HepG2 (cell line): Measurements from ENCODE around the gene NOVA2. TPM values are rescaled to one million over a fixed set of nuclear protein-coding genes. Genes with fewer than 3 reads are reported as not detected.
A peak's percentile ranks its signal among the peaks of the same experiment; 100 is the strongest.

Experiments
- ADNP ChIP-seq: sonication (generic); formaldehyde crosslinking; IDR thresholded peaks from 2 replicates; pipeline ENCODE4 v1.4.0; 2020; ENCODE audit warnings: missing genetic modification reagents
- BORCS8-MEF2B ChIP-seq: sonication (generic); formaldehyde crosslinking; IDR thresholded peaks from 2 replicates; pipeline ENCODE4 v1.8.0; 2022; ENCODE audit warnings: mild to moderate bottlenecking, missing genetic modification reagents
- DNMT1 ChIP-seq: sonication (generic); formaldehyde crosslinking; IDR thresholded peaks from 2 replicates; pipeline ENCODE4 v1.5.1; 2020; ENCODE audit warnings: mild to moderate bottlenecking, missing genetic modification reagents
- GABPB1 ChIP-seq: IDR thresholded peaks from 2 replicates; pipeline ENCODE4 v1.6.1; 2016; ENCODE audit warnings: mild to moderate bottlenecking, missing genetic modification reagents, moderate library complexity, missing compliant biosample characterization
- GATA4 ChIP-seq: sonication (generic); IDR thresholded peaks from 2 replicates; pipeline ENCODE4 v1.6.1; 2016; ENCODE audit warnings: antibody characterized with exemption, low read depth, borderline replicate concordance
- HNRNPUL1 ChIP-seq: fragments of 200-400 bp; formaldehyde crosslinking; IDR thresholded peaks from 2 replicates; pipeline ENCODE4 v1.6.1; 2017; ENCODE audit warnings: low read depth, mild to moderate bottlenecking, low read length, moderate library complexity
- KDM4B ChIP-seq: sonication (generic); formaldehyde crosslinking; IDR thresholded peaks from 2 replicates; pipeline ENCODE4 v1.4.0; 2020; ENCODE audit warnings: missing genetic modification reagents
- KDM5A ChIP-seq: fragments of 200-600 bp; sonication (generic); IDR thresholded peaks from 2 replicates; pipeline ENCODE4 v1.7.0; 2018; ENCODE audit warnings: antibody characterized with exemption, mild to moderate bottlenecking, low read length, borderline replicate concordance
- MNT ChIP-seq: fragments of 450-650 bp; IDR thresholded peaks from 2 replicates; pipeline ENCODE4 v1.6.1; 2016
- MXD4 ChIP-seq: IDR thresholded peaks from 2 replicates; pipeline ENCODE4 v1.6.1; 2016; ENCODE audit warnings: mild to moderate bottlenecking, missing biosample characterization, missing genetic modification reagents
- NPAS2 ChIP-seq: sonication (generic); formaldehyde crosslinking; IDR thresholded peaks from 2 replicates; pipeline ENCODE4 v1.8.0; 2022; ENCODE audit warnings: mild to moderate bottlenecking, missing genetic modification reagents, borderline replicate concordance
- NR2F2 ChIP-seq: IDR thresholded peaks from 2 replicates; pipeline ENCODE4 v1.6.1; 2012; ENCODE audit warnings: low read depth, inconsistent platforms, borderline replicate concordance
- RORA ChIP-seq: sonication (generic); formaldehyde crosslinking; IDR thresholded peaks from 2 replicates; pipeline ENCODE4 v1.5.0; 2020; ENCODE audit warnings: mild to moderate bottlenecking, missing genetic modification reagents, moderate library complexity
- STAT5B ChIP-seq: sonication (generic); formaldehyde crosslinking; IDR thresholded peaks from 2 replicates; pipeline ENCODE4 v1.4.0; 2020; ENCODE audit warnings: missing genetic modification reagents
- U2AF1 ChIP-seq: fragments of 200-400 bp; formaldehyde crosslinking; optimal IDR thresholded peaks from 2 replicates; pipeline ENCODE3; 2017; ENCODE audit warnings: mild to moderate bottlenecking, low read depth, low read length
- USF2 ChIP-seq, 2 experiments: sonication (generic) in 1 of 2; formaldehyde crosslinking in 1 of 2; IDR thresholded peaks; 2 replicates each; pipeline versions ENCODE4 v1.5.1 to v1.6.1; 2011 to 2020; ENCODE audit warnings: borderline replicate concordance in 1 of 2, low read depth in 1 of 2, low read length in 1 of 2, mild to moderate bottlenecking in 1 of 2, missing genetic modification reagents in 1 of 2, moderate library complexity in 1 of 2
- YY1 ChIP-seq: IDR thresholded peaks from 2 replicates; pipeline ENCODE4 v1.6.1; 2011; ENCODE audit warnings: low read length, low read depth, moderate library complexity, mild to moderate bottlenecking; ENCODE audit not compliant: insufficient read depth, insufficient replicate concordance
- ZFP62 ChIP-seq: sonication (generic); formaldehyde crosslinking; IDR thresholded peaks from 2 replicates; pipeline ENCODE4 v1.4.0; 2020; ENCODE audit warnings: missing genetic modification reagents
- ZNF230 ChIP-seq: sonication (generic); formaldehyde crosslinking; IDR thresholded peaks from 2 replicates; pipeline ENCODE4 v1.4.0; 2020; ENCODE audit warnings: mild to moderate bottlenecking, missing genetic modification reagents
- ZNF235 ChIP-seq: sonication (generic); formaldehyde crosslinking; IDR thresholded peaks from 2 replicates; pipeline ENCODE4 v1.8.1; 2023; ENCODE audit warnings: mild to moderate bottlenecking, missing genetic modification reagents, borderline replicate concordance
- ZNF253 ChIP-seq: sonication (generic); formaldehyde crosslinking; IDR thresholded peaks from 2 replicates; pipeline ENCODE4 v1.8.0; 2022; ENCODE audit warnings: mild to moderate bottlenecking, missing genetic modification reagents, borderline replicate concordance
- ZNF382 ChIP-seq: sonication (generic); formaldehyde crosslinking; IDR thresholded peaks from 2 replicates; pipeline ENCODE4 v1.5.0; 2020; ENCODE audit warnings: missing genetic modification reagents, mild to moderate bottlenecking, borderline replicate concordance
- ZNF607 ChIP-seq: sonication (generic); formaldehyde crosslinking; IDR thresholded peaks from 2 replicates; pipeline ENCODE4 v1.5.1; 2020; ENCODE audit warnings: missing genetic modification reagents, mild to moderate bottlenecking, borderline replicate concordance
- ZNF790 ChIP-seq: sonication (generic); formaldehyde crosslinking; IDR thresholded peaks from 2 replicates; pipeline ENCODE4 v1.8.0; 2022; ENCODE audit warnings: missing genetic modification reagents, mild to moderate bottlenecking, borderline replicate concordance
- polyA plus RNA-seq, 8 experiments: library from polyadenylated mRNA; depleted of rRNA in 3 of 8; stranded (reverse) in 7 of 8; unstranded in 1 of 8; fragments of >200 nt; fragmentation: Illumina TruSeq in 4 of 8; extraction: Trizol in 4 of 8; gene quantifications; 2 replicates each; pipeline versions ENCODE4 v1.2.1 to v1.2.3, GENCODE V29; 2011 to 2016; ENCODE audit warnings: low read depth in 4 of 8, missing spikeins in 1 of 8, mixed read lengths in 1 of 8; ENCODE audit not compliant: insufficient read depth in 1 of 8
- total RNA-seq, 5 experiments: library from RNA; depleted of rRNA; stranded (reverse); fragments of >200 nt; fragmentation: Illumina TruSeq; extraction: Trizol; gene quantifications; 2 replicates each; pipeline ENCODE4 v1.2.3, GENCODE V29; 2016; ENCODE audit warnings: low read depth in 1 of 5
- TF ChIP-seq, protein P1 (sequence below): sonication (generic); formaldehyde crosslinking; IDR thresholded peaks from 2 replicates; pipeline ENCODE4 v1.8.1; 2023; ENCODE audit warnings: missing genetic modification reagents, mild to moderate bottlenecking, borderline replicate concordance
- TF ChIP-seq, protein P2 (sequence below): sonication (generic); formaldehyde crosslinking; IDR thresholded peaks from 2 replicates; pipeline ENCODE4 v1.9.0; 2021; ENCODE audit warnings: missing genetic modification reagents, mild to moderate bottlenecking, borderline replicate concordance

The NOVA2 gene
- total and polyA plus RNA-seq, 2 of the 13 experiments (the other 11 are each of a cell fraction or from before 2014, with no cell fraction given): not detected

DNA sequence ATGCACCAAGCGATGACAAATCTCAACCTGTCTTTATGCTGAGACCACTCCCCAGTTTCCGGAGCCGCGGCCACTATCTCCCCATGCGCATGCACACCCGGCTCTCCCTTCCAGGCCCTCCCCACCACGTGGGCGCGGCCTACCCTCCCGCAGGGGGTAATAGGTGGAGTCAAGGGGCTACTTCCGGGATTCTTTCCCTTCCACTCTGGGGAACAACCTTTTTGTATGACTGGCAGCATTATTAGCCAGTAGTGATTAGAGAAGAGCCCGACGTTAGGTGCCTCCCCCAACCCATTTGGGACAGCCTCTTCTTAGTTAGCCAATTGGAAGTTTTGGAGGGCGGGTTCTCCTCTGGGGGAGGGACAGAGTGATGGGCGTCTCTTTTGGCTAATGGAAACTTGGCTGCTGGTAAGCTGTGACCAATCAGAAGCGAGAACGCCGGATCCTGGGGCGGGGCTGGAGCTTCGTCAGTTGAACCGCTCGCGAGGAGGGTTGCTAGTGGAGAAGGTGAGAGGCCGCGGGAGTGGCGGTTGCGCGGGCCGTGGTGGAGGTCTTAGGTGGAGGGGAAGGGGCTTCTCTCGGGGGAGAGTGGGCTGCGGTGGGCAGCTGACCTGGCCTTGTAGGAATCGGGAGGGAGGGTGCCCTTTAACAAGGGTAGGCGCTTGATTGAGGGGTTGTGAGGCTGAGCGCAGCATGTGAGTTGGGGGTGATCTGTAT, 21.5 kb upstream of the NOVA2 start, which contains the start of gene CCDC61 (continued):
- TF ChIP-seq HNRNPUL1: no peak
- no peak for TF ChIP-seq U2AF1
- TF ChIP-seq, protein P1, sequence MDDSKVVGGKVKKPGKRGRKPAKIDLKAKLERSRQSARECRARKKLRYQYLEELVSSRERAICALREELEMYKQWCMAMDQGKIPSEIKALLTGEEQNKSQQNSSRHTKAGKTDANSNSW (CRISPR knock-in tag): no peak
- 0 out of 2 replicates have a peak, but pooled peaks have one; percentile 72 for TF ChIP-seq MXD4 (CRISPR knock-in tag)
- no peak for TF ChIP-seq NPAS2 (CRISPR knock-in tag)
- TF ChIP-seq USF2 (IDR thresholded peaks at IDR 0.05; ENCODE audit: low read depth, low read length): peak; percentile 76
- peak; percentile 88 for TF ChIP-seq USF2 (CRISPR knock-in tag; IDR thresholded peaks at IDR 0.05; ENCODE audit: borderline replicate concordance)
- peak; percentile 7 for TF ChIP-seq YY1
- TF ChIP-seq ZNF382 (CRISPR knock-in tag): no peak
- peak; percentile 8; the same call in 1 of the 2 replicates for TF ChIP-seq BORCS8-MEF2B (CRISPR knock-in tag)
- no peak for TF ChIP-seq ZNF235
- TF ChIP-seq DNMT1: no peak
- TF ChIP-seq STAT5B (CRISPR knock-in tag): no peak
- peak; percentile 68; the same call in 1 of the 2 replicates for TF ChIP-seq KDM5A
- TF ChIP-seq MNT: peak; percentile 96
- TF ChIP-seq NR2F2: no peak; the same call in 1 of the 2 replicates
- TF ChIP-seq, protein P2, sequence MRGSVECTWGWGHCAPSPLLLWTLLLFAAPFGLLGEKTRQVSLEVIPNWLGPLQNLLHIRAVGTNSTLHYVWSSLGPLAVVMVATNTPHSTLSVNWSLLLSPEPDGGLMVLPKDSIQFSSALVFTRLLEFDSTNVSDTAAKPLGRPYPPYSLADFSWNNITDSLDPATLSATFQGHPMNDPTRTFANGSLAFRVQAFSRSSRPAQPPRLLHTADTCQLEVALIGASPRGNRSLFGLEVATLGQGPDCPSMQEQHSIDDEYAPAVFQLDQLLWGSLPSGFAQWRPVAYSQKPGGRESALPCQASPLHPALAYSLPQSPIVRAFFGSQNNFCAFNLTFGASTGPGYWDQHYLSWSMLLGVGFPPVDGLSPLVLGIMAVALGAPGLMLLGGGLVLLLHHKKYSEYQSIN (CRISPR knock-in tag): no peak
- no peak for TF ChIP-seq RORA
- TF ChIP-seq KDM4B: no peak
- no peak for TF ChIP-seq ZNF253 (CRISPR knock-in tag)
- no peak for TF ChIP-seq ZNF607 (CRISPR knock-in tag)
- TF ChIP-seq ZNF790 (CRISPR knock-in tag): no peak
- TF ChIP-seq ADNP (CRISPR knock-in tag): no peak
- TF ChIP-seq ZFP62 (CRISPR knock-in tag): no peak
- TF ChIP-seq GABPB1 (CRISPR knock-in tag): peak; percentile 83
- TF ChIP-seq ZNF230 (CRISPR knock-in tag): no peak
- TF ChIP-seq GATA4: peak; percentile 33; the same call in 1 of the 2 replicates
